Measurements from ENCODE around the gene NME2.

DNA sequence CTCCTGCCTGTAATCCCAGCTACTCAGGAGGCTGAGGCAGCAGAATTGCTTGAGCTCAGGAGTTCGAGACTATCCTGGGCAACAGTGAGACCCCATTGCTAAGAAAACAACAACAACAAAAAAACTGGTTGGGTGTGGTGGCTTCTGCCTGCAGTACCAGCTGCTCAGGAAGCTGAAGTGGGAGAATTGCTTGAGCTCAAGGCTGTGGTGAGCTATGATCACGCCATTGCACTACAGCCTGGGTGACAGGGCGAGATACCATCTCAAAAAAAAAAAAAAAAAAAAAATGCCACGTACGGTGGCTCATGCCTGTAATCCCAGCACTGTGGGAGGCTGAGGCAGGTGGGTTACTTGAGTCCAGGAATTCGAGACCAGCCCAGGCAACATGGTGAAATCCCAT lies 34.1 kb downstream of the NME2 start:
- TF ChIP-seq POLR2A (IDR thresholded peaks at IDR 0.05): no peak
- TF ChIP-seq, protein P1, sequence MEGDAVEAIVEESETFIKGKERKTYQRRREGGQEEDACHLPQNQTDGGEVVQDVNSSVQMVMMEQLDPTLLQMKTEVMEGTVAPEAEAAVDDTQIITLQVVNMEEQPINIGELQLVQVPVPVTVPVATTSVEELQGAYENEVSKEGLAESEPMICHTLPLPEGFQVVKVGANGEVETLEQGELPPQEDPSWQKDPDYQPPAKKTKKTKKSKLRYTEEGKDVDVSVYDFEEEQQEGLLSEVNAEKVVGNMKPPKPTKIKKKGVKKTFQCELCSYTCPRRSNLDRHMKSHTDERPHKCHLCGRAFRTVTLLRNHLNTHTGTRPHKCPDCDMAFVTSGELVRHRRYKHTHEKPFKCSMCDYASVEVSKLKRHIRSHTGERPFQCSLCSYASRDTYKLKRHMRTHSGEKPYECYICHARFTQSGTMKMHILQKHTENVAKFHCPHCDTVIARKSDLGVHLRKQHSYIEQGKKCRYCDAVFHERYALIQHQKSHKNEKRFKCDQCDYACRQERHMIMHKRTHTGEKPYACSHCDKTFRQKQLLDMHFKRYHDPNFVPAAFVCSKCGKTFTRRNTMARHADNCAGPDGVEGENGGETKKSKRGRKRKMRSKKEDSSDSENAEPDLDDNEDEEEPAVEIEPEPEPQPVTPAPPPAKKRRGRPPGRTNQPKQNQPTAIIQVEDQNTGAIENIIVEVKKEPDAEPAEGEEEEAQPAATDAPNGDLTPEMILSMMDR (IDR thresholded peaks at IDR 0.05): no peak
